Measurements from ENCODE around the gene CAMSAP1.

GRCh38 chr9:135914921-135915320 is 7.6 kb upstream of the CAMSAP1 start:
- TF ChIP-seq, protein P1, sequence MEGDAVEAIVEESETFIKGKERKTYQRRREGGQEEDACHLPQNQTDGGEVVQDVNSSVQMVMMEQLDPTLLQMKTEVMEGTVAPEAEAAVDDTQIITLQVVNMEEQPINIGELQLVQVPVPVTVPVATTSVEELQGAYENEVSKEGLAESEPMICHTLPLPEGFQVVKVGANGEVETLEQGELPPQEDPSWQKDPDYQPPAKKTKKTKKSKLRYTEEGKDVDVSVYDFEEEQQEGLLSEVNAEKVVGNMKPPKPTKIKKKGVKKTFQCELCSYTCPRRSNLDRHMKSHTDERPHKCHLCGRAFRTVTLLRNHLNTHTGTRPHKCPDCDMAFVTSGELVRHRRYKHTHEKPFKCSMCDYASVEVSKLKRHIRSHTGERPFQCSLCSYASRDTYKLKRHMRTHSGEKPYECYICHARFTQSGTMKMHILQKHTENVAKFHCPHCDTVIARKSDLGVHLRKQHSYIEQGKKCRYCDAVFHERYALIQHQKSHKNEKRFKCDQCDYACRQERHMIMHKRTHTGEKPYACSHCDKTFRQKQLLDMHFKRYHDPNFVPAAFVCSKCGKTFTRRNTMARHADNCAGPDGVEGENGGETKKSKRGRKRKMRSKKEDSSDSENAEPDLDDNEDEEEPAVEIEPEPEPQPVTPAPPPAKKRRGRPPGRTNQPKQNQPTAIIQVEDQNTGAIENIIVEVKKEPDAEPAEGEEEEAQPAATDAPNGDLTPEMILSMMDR (IDR thresholded peaks at IDR 0.05; ENCODE audit: insufficient read depth, low read depth, low read length) = no peak
- no peak for TF ChIP-seq EZH2 (IDR thresholded peaks at IDR 0.05; ENCODE audit: insufficient read depth, low read length)
